Neural cell (in vitro differentiated cells): ENCODE results near the gene CGB1. TPM values are rescaled to one million over a fixed set of nuclear protein-coding genes. Genes with fewer than 3 reads are reported as not detected.

Experiments used
- H2AFZ ChIP-seq: fragments of 200-600, 300-800 bp; sonication (generic), shearing (Covaris generic); 2 replicates; pipeline ENCODE4 v1.6.0; 2014; ENCODE audit warnings: low read depth, mild to moderate bottlenecking, antibody characterized with exemption, low read length, moderate library complexity
- H3F3A ChIP-seq: fragments of 200-600 bp; shearing (Covaris generic); 2 replicates; pipeline ENCODE4 v1.6.1; 2016; ENCODE audit warnings: mild to moderate bottlenecking, moderate library complexity, mixed read lengths, antibody characterized with exemption, low read length; ENCODE audit not compliant: insufficient read depth, poor library complexity, severe bottlenecking
- H3K27ac ChIP-seq: fragments of 200-600, 300-800 bp; sonication (generic), shearing (Covaris generic); 2 replicates; pipeline ENCODE4 v1.5.1; 2014; ENCODE audit warnings: mild to moderate bottlenecking, low read length, moderate library complexity
- H3K27me3 ChIP-seq: fragments of 300-800, 200-600 bp; sonication (generic), shearing (Covaris generic); 2 replicates; pipeline ENCODE4 v1.6.0; 2014; ENCODE audit warnings: mild to moderate bottlenecking, low read depth, low read length, moderate library complexity; ENCODE audit not compliant: insufficient read depth
- H3K36me3 ChIP-seq: fragments of 300-800, 200-600 bp; sonication (generic), shearing (Covaris generic); 2 replicates; pipeline ENCODE4 v1.5.1; 2014; ENCODE audit warnings: mild to moderate bottlenecking, antibody characterized with exemption, low read length, moderate library complexity; ENCODE audit not compliant: insufficient read depth
- H3K4me2 ChIP-seq: fragments of 300-800, 200-600 bp; sonication (generic), shearing (Covaris generic); 2 replicates; pipeline ENCODE4 v1.6.0; 2014; ENCODE audit warnings: mild to moderate bottlenecking, low read length
- H3K4me3 ChIP-seq: fragments of 300-800, 200-600 bp; sonication (generic), shearing (Covaris generic); 2 replicates; pipeline ENCODE4 v1.5.1; 2014; ENCODE audit warnings: mild to moderate bottlenecking, low read length, moderate library complexity
- H3K79me2 ChIP-seq: fragments of 200-600 bp; shearing (Covaris generic); replicated peaks from 2 replicates; pipeline ENCODE4 v1.6.0; 2014; ENCODE audit warnings: mild to moderate bottlenecking, low read length, moderate library complexity; ENCODE audit not compliant: insufficient read depth
- H3K9ac ChIP-seq: fragments of 300-800, 200-600 bp; sonication (generic), shearing (Covaris generic); 2 replicates; pipeline ENCODE4 v1.6.1; 2016; ENCODE audit warnings: mild to moderate bottlenecking, low read length, mixed read lengths
- H3K9me2 ChIP-seq: fragments of 200-600 bp; shearing (Covaris generic); 2 replicates; pipeline ENCODE4 v1.6.1; 2016; ENCODE audit warnings: mild to moderate bottlenecking, low read length, mixed read lengths; ENCODE audit not compliant: insufficient read depth
- H3K9me3 ChIP-seq: fragments of 200-600, 300-800 bp; sonication (generic), shearing (Covaris generic); 2 replicates; pipeline ENCODE4 v1.6.1; 2016; ENCODE audit warnings: mild to moderate bottlenecking, mixed run types, low read length, moderate library complexity, mixed read lengths
- H4K20me1 ChIP-seq: fragments of 200-600 bp; shearing (Covaris generic); 2 replicates; pipeline ENCODE4 v1.6.1; 2016; ENCODE audit warnings: mild to moderate bottlenecking, mixed run types; ENCODE audit not compliant: insufficient read depth
- CTCF ChIP-seq: fragments of 450-650 bp; IDR thresholded peaks from 2 replicates; pipeline ENCODE4 v1.5.1; 2014; ENCODE audit warnings: antibody characterized with exemption, mild to moderate bottlenecking, moderate library complexity; ENCODE audit not compliant: poor library complexity, severe bottlenecking
- EP300 ChIP-seq: fragments of 450-650 bp; conservative IDR thresholded peaks from 2 replicates; pipeline ENCODE4 v1.6.1; 2014; ENCODE audit warnings: antibody characterized with exemption, mild to moderate bottlenecking, moderate library complexity; ENCODE audit not compliant: poor library complexity, severe bottlenecking
- EZH2 ChIP-seq: fragments of 200-600, 300-800 bp; shearing (Covaris generic), sonication (generic); IDR thresholded peaks from 2 replicates; pipeline ENCODE4 v1.6.1; 2014; ENCODE audit warnings: antibody characterized with exemption, low read length, borderline replicate concordance, mild to moderate bottlenecking; ENCODE audit not compliant: insufficient read depth, poor library complexity, severe bottlenecking
- MXI1 ChIP-seq: fragments of 450-650 bp; conservative IDR thresholded peaks from 2 replicates; pipeline ENCODE4 v1.6.1; 2014; ENCODE audit warnings: antibody characterized with exemption, mild to moderate bottlenecking; ENCODE audit not compliant: poor library complexity, severe bottlenecking
- POLR2AphosphoS5 ChIP-seq: IDR thresholded peaks from 2 replicates; pipeline ENCODE4 v1.6.1; 2012
- TAF1 ChIP-seq: IDR thresholded peaks from 2 replicates; pipeline ENCODE4 v1.6.1; 2012; ENCODE audit warnings: low read depth
- polyA plus RNA-seq: library from polyadenylated mRNA; depleted of rRNA; stranded (reverse); fragments of >200 nt; gene quantifications from 2 replicates; pipeline ENCODE4 v1.2.3, GENCODE V29; 2014
- TF ChIP-seq, protein P1 (sequence below): IDR thresholded peaks from 2 replicates; pipeline ENCODE4 v1.6.1; 2012; ENCODE audit warnings: borderline replicate concordance

CGB1 gene
- polyA plus RNA-seq, 1 donor from 2014 or later, result not detected

- Histone ChIP-seq H3K9ac (no peak overlapping the region), H3K4me3 (no peak overlapping the region), H3K27me3 (no peaks in the 10 kb centered on the region), H3K79me2 (peaks cover 17% of the 10 kb centered on the region), H3F3A (peaks cover 4% of the 10 kb centered on the region), H3K9me2 (no peaks in the 10 kb centered on the region), H3K27ac (no peak overlapping the region), H3K36me3 (no peaks in the 10 kb centered on the region), H4K20me1 (no peaks in the 10 kb centered on the region), H3K4me2 (no peak overlapping the region), H3K9me3 (no peaks in the 10 kb centered on the region), H2AFZ (no peak overlapping the region)
- TF ChIP-seq CTCF (no peak), TAF1 (no peak), EZH2 (no peak), MXI1 (no peak), EP300 (no peak)
- TF ChIP-seq, protein P1, sequence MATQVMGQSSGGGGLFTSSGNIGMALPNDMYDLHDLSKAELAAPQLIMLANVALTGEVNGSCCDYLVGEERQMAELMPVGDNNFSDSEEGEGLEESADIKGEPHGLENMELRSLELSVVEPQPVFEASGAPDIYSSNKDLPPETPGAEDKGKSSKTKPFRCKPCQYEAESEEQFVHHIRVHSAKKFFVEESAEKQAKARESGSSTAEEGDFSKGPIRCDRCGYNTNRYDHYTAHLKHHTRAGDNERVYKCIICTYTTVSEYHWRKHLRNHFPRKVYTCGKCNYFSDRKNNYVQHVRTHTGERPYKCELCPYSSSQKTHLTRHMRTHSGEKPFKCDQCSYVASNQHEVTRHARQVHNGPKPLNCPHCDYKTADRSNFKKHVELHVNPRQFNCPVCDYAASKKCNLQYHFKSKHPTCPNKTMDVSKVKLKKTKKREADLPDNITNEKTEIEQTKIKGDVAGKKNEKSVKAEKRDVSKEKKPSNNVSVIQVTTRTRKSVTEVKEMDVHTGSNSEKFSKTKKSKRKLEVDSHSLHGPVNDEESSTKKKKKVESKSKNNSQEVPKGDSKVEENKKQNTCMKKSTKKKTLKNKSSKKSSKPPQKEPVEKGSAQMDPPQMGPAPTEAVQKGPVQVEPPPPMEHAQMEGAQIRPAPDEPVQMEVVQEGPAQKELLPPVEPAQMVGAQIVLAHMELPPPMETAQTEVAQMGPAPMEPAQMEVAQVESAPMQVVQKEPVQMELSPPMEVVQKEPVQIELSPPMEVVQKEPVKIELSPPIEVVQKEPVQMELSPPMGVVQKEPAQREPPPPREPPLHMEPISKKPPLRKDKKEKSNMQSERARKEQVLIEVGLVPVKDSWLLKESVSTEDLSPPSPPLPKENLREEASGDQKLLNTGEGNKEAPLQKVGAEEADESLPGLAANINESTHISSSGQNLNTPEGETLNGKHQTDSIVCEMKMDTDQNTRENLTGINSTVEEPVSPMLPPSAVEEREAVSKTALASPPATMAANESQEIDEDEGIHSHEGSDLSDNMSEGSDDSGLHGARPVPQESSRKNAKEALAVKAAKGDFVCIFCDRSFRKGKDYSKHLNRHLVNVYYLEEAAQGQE, result no peak
Observed at GRCh38 chr19:48990400-48990799, 46.3 kb downstream of the CGB1 start.

- Histone ChIP-seq H3K27ac (no peak overlapping the region), H2AFZ (no peak overlapping the region), H3K9ac (no peak overlapping the region), H3K27me3 (no peaks in the 10 kb centered on the region), H4K20me1 (no peaks in the 10 kb centered on the region), H3F3A (peaks cover 4% of the 10 kb centered on the region), H3K79me2 (peaks cover 13% of the 10 kb centered on the region), H3K9me3 (no peaks in the 10 kb centered on the region), H3K36me3 (no peaks in the 10 kb centered on the region), H3K4me3 (no peak overlapping the region), H3K9me2 (no peaks in the 10 kb centered on the region), H3K4me2 (no peak overlapping the region)
- no peak for TF ChIP-seq MXI1
- no peak for TF ChIP-seq POLR2AphosphoS5
- TF ChIP-seq EP300, result no peak
- TF ChIP-seq CTCF, result no peak
Observed at GRCh38 chr19:48989701-48990291, 46.9 kb downstream of the CGB1 start.
